NCI-H2227 (cell line): ENCODE measurements around the gene MPDZ.
A peak's percentile ranks its signal among the peaks of the same experiment; 100 is the strongest.

Experiments
- DNase-seq: peaks from one replicate; lab custom pipeline; 2025; ENCODE audit not compliant: unreplicated experiment; lab: John Stamatoyannopoulos, UW

MPDZ gene

GRCh38 chr9:13186091-13186490, 93.4 kb downstream of the MPDZ start:
- DNase-seq, result no peak

- no peak for DNase-seq
Measured at GRCh38 chr9:13181652-13182051, 97.8 kb downstream of the MPDZ start.

- DNase-seq, result no peak
Measured at GRCh38 chr9:13179257-13179656, 100.2 kb downstream of the MPDZ start.

GRCh38 chr9:13175732-13176131, 103.8 kb downstream of the MPDZ start:
- no peak for DNase-seq

- DNase-seq, result no peak
Measured at GRCh38 chr9:13174906-13175639, 104.4 kb downstream of the MPDZ start.

- no peak for DNase-seq
Measured at GRCh38 chr9:13173553-13173952, 105.9 kb downstream of the MPDZ start.

GRCh38 chr9:13171261-13171660, 108.2 kb downstream of the MPDZ start:
- DNase-seq, result no peak

GRCh38 chr9:13166996-13167395, 112.5 kb downstream of the MPDZ start:
- no peak for DNase-seq

- DNase-seq, result no peak
Measured at GRCh38 chr9:13165956-13166355, 113.5 kb downstream of the MPDZ start.

- DNase-seq, result peak; percentile 66
Measured at GRCh38 chr9:13165236-13165945, 114.1 kb downstream of the MPDZ start.

GRCh38 chr9:13163946-13164345, 115.5 kb downstream of the MPDZ start:
- DNase-seq, result no peak

- no peak for DNase-seq
Measured at GRCh38 chr9:13163287-13163686, 116.2 kb downstream of the MPDZ start.

- DNase-seq, result no peak
Measured at GRCh38 chr9:13160051-13160450, 119.4 kb downstream of the MPDZ start.

GRCh38 chr9:13158986-13159385, 120.5 kb downstream of the MPDZ start:
- DNase-seq, result no peak

- DNase-seq, result no peak
Measured at GRCh38 chr9:13151489-13151888, 128.0 kb downstream of the MPDZ start.

- no peak for DNase-seq
Measured at GRCh38 chr9:13149454-13149853, 130.0 kb downstream of the MPDZ start.

GRCh38 chr9:13146840-13147239, 132.7 kb downstream of the MPDZ start:
- no peak for DNase-seq

- DNase-seq, result no peak
Measured at GRCh38 chr9:13145340-13145739, 134.2 kb downstream of the MPDZ start.

- DNase-seq, result no peak
Measured at GRCh38 chr9:13144166-13144775, 135.2 kb downstream of the MPDZ start.

- no peak for DNase-seq
Measured at GRCh38 chr9:13143281-13143680, 136.2 kb downstream of the MPDZ start.

- DNase-seq, result no peak
Measured at GRCh38 chr9:13142776-13143175, 136.7 kb downstream of the MPDZ start.

GRCh38 chr9:13141629-13142028, 137.9 kb downstream of the MPDZ start:
- DNase-seq, result no peak
